Gastrocnemius medialis (tissue), 4 donors: ENCODE results near the gene FAM167B. TPM values are rescaled to one million over a fixed set of nuclear protein-coding genes. Genes with fewer than 3 reads are reported as not detected.

ENCODE experiments used
- ATAC-seq, 2 donors: fragments of 150-250 bp; one replicate each; pipeline ENCODE4 v1.9.1; 2016
- DNase-seq, 2 donors: peaks; one replicate each; pipeline ENCODE4 v3.0.0-alpha.2; 2019
- H3K27ac ChIP-seq, 4 donors: fragments of 200-600 bp; sonication (generic); 1 replicate in 1 of 4; 2 replicates in 3 of 4; pipeline ENCODE4 v1.5.1; 2016 to 2018; ENCODE audit warnings: mild to moderate bottlenecking in 2 of 4, moderate library complexity in 1 of 4
- H3K27me3 ChIP-seq, 3 donors: fragments of 200-600 bp; sonication (generic) in 2 of 3; 1 replicate in 1 of 3; 2 replicates in 2 of 3; pipeline versions ENCODE4 v1.5.1 to v1.6.0; 2016 to 2019; ENCODE audit warnings: mild to moderate bottlenecking in 1 of 3, moderate library complexity in 1 of 3
- H3K36me3 ChIP-seq, 2 donors: fragments of 200-600 bp; sonication (generic) in 1 of 2; one replicate each; pipeline ENCODE4 v1.5.1; 2017 to 2018
- H3K4me1 ChIP-seq, 2 donors: fragments of 200-600 bp; sonication (generic) in 1 of 2; one replicate each; pipeline ENCODE4 v1.5.1; 2016 to 2017; ENCODE audit warnings: mild to moderate bottlenecking in 2 of 2
- H3K4me3 ChIP-seq, 4 donors: fragments of 200-600 bp; sonication (generic) in 3 of 4; 1 replicate in 1 of 4; 2 replicates in 3 of 4; pipeline ENCODE4 v1.5.1; 2016 to 2019; ENCODE audit warnings: mild to moderate bottlenecking in 2 of 4
- H3K9me3 ChIP-seq, 3 donors: fragments of 200-600 bp; sonication (generic) in 2 of 3; 1 replicate in 1 of 3; 2 replicates in 2 of 3; pipeline ENCODE4 v1.5.1; 2016 to 2019
- CTCF ChIP-seq, 5 experiments: fragments of 450-650 bp in 3 of 5; fragments of 200-600 bp in 2 of 5; sonication (generic) in 2 of 5; IDR thresholded peaks in 4 of 5; conservative IDR thresholded peaks in 1 of 5; 1 replicate in 4 of 5; 2 replicates in 1 of 5; pipeline ENCODE4 v1.5.1; 2016 to 2019; ENCODE audit warnings: antibody characterized with exemption in 5 of 5, mild to moderate bottlenecking in 3 of 5, moderate library complexity in 3 of 5
- POLR2A ChIP-seq, 2 donors: fragments of 450-650 bp; IDR thresholded peaks; one replicate each; pipeline ENCODE4 v1.6.1; 2017; ENCODE audit warnings: antibody characterized with exemption in 2 of 2, mild to moderate bottlenecking in 2 of 2, moderate library complexity in 2 of 2
- in situ Hi-C, 4 donors: fragments of 200-750 bp; cut with MboI; loops; one replicate each; pipeline versions ENCODE4 v1.15.0 to v1.8.0; 2017; ENCODE audit warnings: low sequenced_read_pairs in 4 of 4
- intact Hi-C: fragments of 100-400 bp; cut with DNase I; formaldehyde crosslinking; loops from one replicate; pipeline ENCODE4 v1.15.1; 2023; ENCODE audit warnings: low total_unique reads
- total RNA-seq, 4 donors: library from RNA; depleted of rRNA; stranded (reverse); fragments of >200 nt; gene quantifications; one replicate each; pipeline versions ENCODE4 v1.1.0 to v1.2.3, GENCODE V29; 2016

The FAM167B gene
- total RNA-seq, 4 donors from 2014 or later, result 1.1 to 2.9 (median 2.3) TPM

- in situ Hi-C loops, result no loop called here
- Histone ChIP-seq H3K27me3 (no peaks in the 10 kb centered on the region), H3K4me3 (peak within 1 kb of the TSS; percentile 71 to 99 (median 84)), H3K4me1 (peaks cover 23 to 28% of the 10 kb centered on the region in 2 donors), H3K9me3 (no peaks in the 10 kb centered on the region), H3K27ac (peak within 1 kb of the TSS; percentile 87 to 97 (median 90)), H3K36me3 (peaks cover 3 to 42% of the 10 kb centered on the region in 2 donors)
- DNase-seq (peak; percentile 87), ATAC-seq (peak; percentile 98 to 100)
- TF ChIP-seq POLR2A (IDR thresholded peaks at IDR 0.05) (peak; percentile 88 to 96), CTCF (IDR thresholded peaks at IDR 0.05 in 4 of 5, conservative IDR thresholded peaks at IDR 0.05 in 1 of 5) (no peak)
- intact Hi-C loops, result loop anchor here (2.0 to 10.0 kb wide), 2 partner anchors 19 to 117 kb away; partner anchors contain the start of gene KPNA6
These were observed 24.9 kb upstream of the FAM167B start, which contains the start of the genes EIF3I and TMEM234 for GRCh38 chr1:32221980-32222755. EIF3I (plus strand) TSS chr1:32222407; CDS start chr1:32222442, 35 bp downstream. TMEM234 (minus strand) TSS chr1:32222353; CDS start chr1:32222322, 31 bp downstream.

GRCh38 chr1:32223683-32224082, 23.3 kb upstream of the FAM167B start:
- intact Hi-C loops (loop anchor here (2.0 to 10.0 kb wide), 2 partner anchors 17 to 119 kb away; partner anchors contain the start of gene KPNA6), in situ Hi-C loops (no loop called here)
- H3K27me3 ChIP-seq, result no peaks in the 10 kb centered on the region
- H3K4me1 ChIP-seq, result peaks cover 23 to 28% of the 10 kb centered on the region in 2 donors
- no peaks in the 10 kb centered on the region for H3K9me3 ChIP-seq
- TF ChIP-seq CTCF (IDR thresholded peaks at IDR 0.05 in 4 of 5, conservative IDR thresholded peaks at IDR 0.05 in 1 of 5), result no peak
- no peak for TF ChIP-seq POLR2A (IDR thresholded peaks at IDR 0.05)
- H3K36me3 ChIP-seq, result peaks cover 3 to 58% of the 10 kb centered on the region in 2 donors
- no peak for ATAC-seq
- H3K27ac ChIP-seq, result peak overlapping the region; percentile 87 to 97 (median 90)
- H3K4me3 ChIP-seq, result peak overlapping the region in 3 of 4 donors; percentile 72 to 99 (median 95)
- DNase-seq, result no peak

- H3K36me3 ChIP-seq, result peaks cover 3 to 62% of the 10 kb centered on the region in 2 donors
- peak overlapping the region in 3 of 4 donors; percentile 87 to 97 (median 91) for H3K27ac ChIP-seq
- ATAC-seq (no peak), DNase-seq (no peak)
- no peaks in the 10 kb centered on the region for H3K27me3 ChIP-seq
- no peaks in the 10 kb centered on the region for H3K9me3 ChIP-seq
- intact Hi-C loops (loop anchor here (10.0 kb wide), 1 partner anchor 119 kb away; the partner anchor contains the start of gene KPNA6), in situ Hi-C loops (no loop called here)
- H3K4me3 ChIP-seq, result no peak overlapping the region
- TF ChIP-seq POLR2A (IDR thresholded peaks at IDR 0.05), result no peak
- TF ChIP-seq CTCF (IDR thresholded peaks at IDR 0.05 in 4 of 5, conservative IDR thresholded peaks at IDR 0.05 in 1 of 5), result no peak
- H3K4me1 ChIP-seq, result peaks cover 23 to 28% of the 10 kb centered on the region in 2 donors
These were observed 22.7 kb upstream of the FAM167B start for GRCh38 chr1:32224285-32224684.

GRCh38 chr1:32228771-32229170, 18.3 kb upstream of the FAM167B start:
- intact Hi-C loops (loop anchor here (10.0 kb wide), 1 partner anchor 124 kb away; the partner anchor contains the start of gene KPNA6), in situ Hi-C loops (no loop called here)

More at GRCh38 chr1:32228771-32229170, 18.3 kb upstream of the FAM167B start:
- no peaks in the 10 kb centered on the region for H3K9me3 ChIP-seq
- DNase-seq (no peak), ATAC-seq (no peak)
- H3K27me3 ChIP-seq, result no peaks in the 10 kb centered on the region
- H3K36me3 ChIP-seq, result peaks cover 3 to 95% of the 10 kb centered on the region in 2 donors
- H3K4me3 ChIP-seq, result no peak overlapping the region
- peaks cover 3 to 12% of the 10 kb centered on the region in 2 donors for H3K4me1 ChIP-seq
- TF ChIP-seq CTCF (IDR thresholded peaks at IDR 0.05 in 4 of 5, conservative IDR thresholded peaks at IDR 0.05 in 1 of 5) (no peak), POLR2A (IDR thresholded peaks at IDR 0.05) (no peak)
- no peak overlapping the region for H3K27ac ChIP-seq
